BJ (cell line): Measurements from ENCODE around the gene PLIN5. TPM values are rescaled to one million over a fixed set of nuclear protein-coding genes. Genes with fewer than 3 reads are reported as not detected.

Experiments
- CTCF ChIA-PET: fragments of 350-600 bp; formaldehyde crosslinking; extraction: SDS; loops from one replicate; lab custom pipeline; 2021; ENCODE audit warnings: antibody characterized with exemption, inconsistent platforms; lab: Yijun Ruan, JAX
- POLR2A ChIA-PET: fragments of 300-600 bp; sonication (Branson Sonifier 250); formaldehyde crosslinking; extraction: SDS; loops from one replicate; lab custom pipeline; 2021; ENCODE audit warnings: antibody characterized with exemption; lab: Charles Lee
- DNase-seq: peaks from one replicate; pipeline ENCODE4 v3.0.0-alpha.2; 2011; ENCODE audit warnings: low read depth
- H3K27me3 ChIP-seq: 2 replicates; pipeline ENCODE4 v1.6.0; 2011; ENCODE audit warnings: low read length; ENCODE audit not compliant: control insufficient read depth, insufficient read depth
- H3K36me3 ChIP-seq: 2 replicates; pipeline ENCODE4 v1.5.1; 2011; ENCODE audit warnings: low read length; ENCODE audit not compliant: control insufficient read depth, insufficient read depth
- H3K4me3 ChIP-seq: 2 replicates; pipeline ENCODE4 v1.5.1; 2011; ENCODE audit warnings: low read depth, mild to moderate bottlenecking, control low read depth, low read length
- polyA plus RNA-seq: library from polyadenylated mRNA; depleted of rRNA; stranded (reverse); fragments of >200 nt; gene quantifications from 2 replicates; pipeline ENCODE4 v1.2.3, GENCODE V29; 2011
- TF ChIP-seq, protein P1 (sequence below): IDR thresholded peaks from 2 replicates; pipeline ENCODE4 v1.5.1; 2011; ENCODE audit warnings: low read depth, mild to moderate bottlenecking, control low read depth, inconsistent platforms, low read length, moderate library complexity; ENCODE audit not compliant: insufficient read depth

Gene PLIN5
- polyA plus RNA-seq, 1 experiment, result not detected

DNA sequence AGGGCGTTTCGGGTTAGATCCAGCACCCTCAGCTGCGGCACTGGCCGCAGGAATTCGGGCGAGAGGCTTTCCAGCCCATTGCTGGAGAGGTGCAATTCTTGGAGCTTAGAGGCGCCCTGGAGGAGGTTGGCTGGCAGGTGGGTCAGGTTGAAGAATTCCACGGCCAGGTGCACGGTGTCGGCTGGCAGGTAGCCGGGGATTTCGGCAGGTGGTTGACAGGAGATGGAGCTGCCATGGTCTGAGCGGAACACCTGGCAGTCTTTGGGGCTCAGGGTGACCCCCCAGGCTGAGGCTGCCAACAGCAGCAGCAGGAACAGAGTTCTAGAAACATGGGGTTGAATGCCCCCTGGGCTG is 3.6 kb upstream of the PLIN5 start:
- ChIA-PET POLR2A (no interaction called here), CTCF (interaction anchor here (1.1 to 9.3 kb wide), 4 partner anchors 8 to 272 kb away, joined by 4 to 84 read pairs (median 4); no protein-coding TSS in a partner anchor)
- H3K36me3 ChIP-seq, result no peaks in the 10 kb centered on the region
- TF ChIP-seq, protein P1, sequence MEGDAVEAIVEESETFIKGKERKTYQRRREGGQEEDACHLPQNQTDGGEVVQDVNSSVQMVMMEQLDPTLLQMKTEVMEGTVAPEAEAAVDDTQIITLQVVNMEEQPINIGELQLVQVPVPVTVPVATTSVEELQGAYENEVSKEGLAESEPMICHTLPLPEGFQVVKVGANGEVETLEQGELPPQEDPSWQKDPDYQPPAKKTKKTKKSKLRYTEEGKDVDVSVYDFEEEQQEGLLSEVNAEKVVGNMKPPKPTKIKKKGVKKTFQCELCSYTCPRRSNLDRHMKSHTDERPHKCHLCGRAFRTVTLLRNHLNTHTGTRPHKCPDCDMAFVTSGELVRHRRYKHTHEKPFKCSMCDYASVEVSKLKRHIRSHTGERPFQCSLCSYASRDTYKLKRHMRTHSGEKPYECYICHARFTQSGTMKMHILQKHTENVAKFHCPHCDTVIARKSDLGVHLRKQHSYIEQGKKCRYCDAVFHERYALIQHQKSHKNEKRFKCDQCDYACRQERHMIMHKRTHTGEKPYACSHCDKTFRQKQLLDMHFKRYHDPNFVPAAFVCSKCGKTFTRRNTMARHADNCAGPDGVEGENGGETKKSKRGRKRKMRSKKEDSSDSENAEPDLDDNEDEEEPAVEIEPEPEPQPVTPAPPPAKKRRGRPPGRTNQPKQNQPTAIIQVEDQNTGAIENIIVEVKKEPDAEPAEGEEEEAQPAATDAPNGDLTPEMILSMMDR, result no peak
- no peak for DNase-seq
- no peak overlapping the region for H3K4me3 ChIP-seq
- H3K27me3 ChIP-seq, result peaks cover 7% of the 10 kb centered on the region

DNA sequence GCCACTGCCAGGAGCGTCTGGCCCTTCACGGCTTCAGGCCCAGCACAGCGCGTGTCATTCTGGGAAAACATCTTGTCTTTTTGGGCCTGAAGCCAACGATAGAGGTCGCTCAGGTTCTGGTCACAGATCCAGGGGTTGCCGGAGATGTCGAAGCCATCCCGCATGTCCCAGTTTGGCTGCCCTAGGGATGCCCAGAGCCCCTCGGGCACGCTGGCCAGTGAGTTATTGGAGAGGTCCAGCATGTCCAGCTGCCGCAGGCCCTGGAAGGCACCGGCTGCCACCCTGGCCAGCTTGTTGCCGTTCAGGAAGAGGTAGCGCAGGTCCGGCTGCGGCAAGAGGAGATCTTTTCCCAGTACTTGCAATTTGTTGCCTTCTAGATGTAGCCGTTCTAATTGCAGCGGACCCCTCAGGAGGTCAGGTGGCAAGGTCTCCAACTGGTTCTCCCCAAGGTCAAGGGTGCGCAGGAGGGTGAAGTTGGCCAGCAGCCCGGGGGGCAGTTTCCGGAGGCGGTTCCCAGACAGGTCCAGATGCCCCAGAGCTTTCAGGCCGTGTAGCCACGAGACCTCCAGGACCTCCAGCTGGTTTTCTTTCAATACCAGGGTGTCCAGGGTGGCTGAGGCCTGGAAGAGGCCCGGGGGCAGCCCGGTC is 3.1 kb upstream of the PLIN5 start:
- TF ChIP-seq, protein P1, result no peak
- ChIA-PET CTCF (interaction anchor here (1.1 to 9.3 kb wide), 5 partner anchors 9 to 272 kb away, joined by 4 to 84 read pairs (median 4); no protein-coding TSS in a partner anchor), POLR2A (no interaction called here)
- DNase-seq, result no peak
- peaks cover 7% of the 10 kb centered on the region for H3K27me3 ChIP-seq
- H3K4me3 ChIP-seq, result no peak overlapping the region
- H3K36me3 ChIP-seq, result no peaks in the 10 kb centered on the region

DNA sequence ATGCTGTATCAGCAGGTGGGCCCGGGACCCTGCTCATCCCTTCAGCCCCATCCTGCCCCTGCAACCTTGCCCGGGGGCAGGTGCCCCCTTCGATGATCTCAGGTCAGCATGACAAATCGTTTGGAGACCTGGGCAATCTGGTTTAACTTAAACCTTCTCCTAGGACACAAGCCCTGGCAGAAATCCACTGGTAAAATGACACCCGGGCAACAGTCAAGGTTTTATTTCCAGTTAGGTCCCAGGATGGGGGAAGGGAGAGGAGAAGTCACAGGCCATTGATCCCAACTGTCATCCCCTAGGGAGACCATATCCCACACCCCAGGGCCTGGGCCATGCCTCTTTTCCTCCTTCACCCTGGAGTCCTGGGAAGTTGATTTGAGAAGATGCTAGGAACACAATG is 1.8 kb upstream of the PLIN5 start:
- no peak for DNase-seq
- Histone ChIP-seq H3K27me3 (peaks cover 7% of the 10 kb centered on the region), H3K4me3 (no peak overlapping the region), H3K36me3 (no peaks in the 10 kb centered on the region)
- POLR2A ChIA-PET, result no interaction called here
- TF ChIP-seq, protein P1, result no peak
- CTCF ChIA-PET, result interaction anchor here (1.1 to 9.3 kb wide), 3 partner anchors 10 to 100 kb away, joined by 4 to 84 read pairs (median 4); no protein-coding TSS in a partner anchor

DNA sequence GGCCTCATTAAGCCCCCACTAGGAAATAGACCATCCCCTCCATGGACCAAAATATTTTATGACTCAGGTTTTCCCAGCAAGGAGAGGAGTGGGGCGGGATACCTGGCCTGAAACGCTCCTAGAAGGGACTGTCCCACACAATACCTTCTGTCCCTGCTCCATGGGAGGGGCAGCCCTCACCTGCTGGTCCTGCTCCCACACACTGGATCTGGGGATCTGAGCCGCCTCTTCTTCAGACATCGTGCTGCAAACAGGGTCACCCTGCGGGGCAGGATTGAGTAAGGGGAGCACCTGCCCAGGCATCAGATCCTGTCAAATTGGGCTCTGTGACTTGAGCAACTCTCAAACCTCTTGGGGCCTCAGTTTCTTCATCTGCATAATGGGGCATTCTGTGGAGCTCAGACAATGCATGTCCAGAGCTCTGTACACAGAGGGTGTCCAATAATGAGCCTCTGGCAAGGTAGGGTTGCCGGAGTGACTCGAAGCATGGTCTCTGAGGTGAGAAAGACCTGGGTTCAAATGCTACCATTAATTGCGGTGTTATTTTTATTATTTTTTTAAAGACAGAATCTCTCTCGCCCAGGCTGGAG is 1.1 kb downstream of the PLIN5 start:
- TF ChIP-seq, protein P1, result no peak
- Histone ChIP-seq H3K36me3 (no peaks in the 10 kb centered on the region), H3K4me3 (no peak overlapping the region), H3K27me3 (peaks cover 3% of the 10 kb centered on the region; the same call in 1 of the 2 replicates)
- CTCF ChIA-PET, result interaction anchor here (1.1 to 9.3 kb wide), 2 partner anchors 10 to 13 kb away, joined by 3 to 84 read pairs; no protein-coding TSS in a partner anchor
- DNase-seq, result no peak
- POLR2A ChIA-PET, result no interaction called here

DNA sequence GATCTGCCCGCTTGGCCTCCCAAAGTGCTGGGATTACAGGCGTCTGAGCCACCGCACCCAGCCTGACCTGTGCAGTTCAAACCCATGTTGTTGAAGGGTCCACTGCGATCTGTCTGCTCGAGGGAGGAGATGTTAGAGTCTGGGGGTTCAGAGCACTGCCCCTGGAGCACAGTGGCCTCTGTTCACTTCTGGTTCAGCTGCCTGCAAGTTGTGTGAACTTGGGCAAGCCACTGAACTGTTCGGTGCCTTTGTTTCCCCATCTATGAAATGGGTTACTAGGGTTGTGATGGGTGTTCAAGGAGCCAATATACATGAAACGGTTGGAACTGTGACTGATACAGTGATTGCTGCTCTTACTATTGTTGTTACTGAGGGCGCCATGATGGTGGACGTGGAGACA is 1.7 kb downstream of the PLIN5 start:
- TF ChIP-seq, protein P1, result no peak
- Histone ChIP-seq H3K4me3 (no peak overlapping the region), H3K27me3 (peaks cover 6% of the 10 kb centered on the region; the same call in 1 of the 2 replicates), H3K36me3 (no peaks in the 10 kb centered on the region)
- DNase-seq, result no peak
- POLR2A ChIA-PET, result no interaction called here
- CTCF ChIA-PET, result interaction anchor here (9.3 kb wide), 1 partner anchor 10 kb away, joined by 84 read pairs; no protein-coding TSS in a partner anchor
